Prostate gland (tissue), 2 donors: ENCODE data around the gene SHANK1.

Experiments
- CTCF ChIP-seq, 4 experiments: fragments of 200-600 bp in 2 of 4; fragments of 450-650 bp in 2 of 4; sonication (generic) in 2 of 4; IDR thresholded peaks; 1 replicate in 3 of 4; 2 replicates in 1 of 4; pipeline ENCODE4 v1.5.1; 2016 to 2019; ENCODE audit warnings: antibody characterized with exemption in 4 of 4, mild to moderate bottlenecking in 2 of 4, moderate library complexity in 2 of 4
- POLR2A ChIP-seq: fragments of 450-650 bp; IDR thresholded peaks from one replicate; pipeline ENCODE4 v1.6.1; 2016; ENCODE audit warnings: antibody characterized with exemption, mild to moderate bottlenecking

DNA sequence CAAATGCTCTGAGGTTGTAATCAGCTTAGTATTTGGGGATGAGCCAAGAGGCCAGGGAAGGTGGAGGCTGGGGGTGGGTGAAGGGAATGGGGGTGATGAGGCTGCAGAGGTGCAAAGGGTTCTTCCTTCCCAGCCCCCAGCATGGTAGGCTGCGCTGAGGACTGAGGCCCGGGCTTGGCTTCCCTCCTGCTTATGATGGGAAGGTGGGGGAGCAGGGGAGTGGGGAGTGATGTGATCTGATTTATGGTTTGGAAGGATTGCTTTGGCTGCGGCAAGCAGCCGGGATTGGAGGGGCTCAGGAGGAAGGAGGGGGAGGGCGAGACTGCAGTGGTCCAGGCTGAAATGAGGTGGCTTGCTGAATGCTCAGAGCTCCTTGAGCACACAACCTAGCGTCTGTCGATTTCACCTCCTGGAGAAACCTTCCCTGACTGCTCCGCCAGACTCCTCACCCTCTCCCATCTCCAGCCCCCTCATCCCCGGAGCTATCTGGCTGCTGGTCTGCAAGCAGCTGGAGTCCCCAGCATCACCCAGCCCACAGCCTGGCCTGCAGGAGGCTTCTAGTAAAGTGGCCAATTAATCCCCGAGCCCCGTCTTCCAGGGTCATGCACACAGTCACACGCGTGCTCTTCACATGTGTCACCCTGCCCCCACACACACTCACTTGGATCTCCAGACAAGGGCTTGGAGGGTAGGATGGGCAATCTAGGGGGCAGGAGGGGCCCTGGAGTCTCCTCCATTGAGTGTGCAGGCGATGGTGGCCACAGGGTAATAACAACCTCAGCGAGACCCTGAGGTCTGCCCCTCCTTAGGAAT, 2.8 kb upstream of the SHANK1 start:
- TF ChIP-seq POLR2A (no peak), CTCF (IDR thresholded peaks at IDR 0.05) (no peak)
